Right ventricle myocardium superior (tissue), 1 donor: ENCODE results near the gene SBK1. TPM values are rescaled to one million over a fixed set of nuclear protein-coding genes. Genes with fewer than 3 reads are reported as not detected.
A peak's percentile ranks its signal among the peaks of the same experiment; 100 is the strongest.

Experiments
- ATAC-seq: fragments of 200-7000 bp; cut with Tn5 transposase; one replicate; pipeline ENCODE4 v1.9.1; 2020; ENCODE audit warnings: mild to moderate bottlenecking; ENCODE audit not compliant: poor library complexity
- DNase-seq: peaks from one replicate; pipeline ENCODE4 v3.0.0-alpha.2; 2020
- intact Hi-C: fragments of 100-400 bp; cut with DNase I; formaldehyde crosslinking; loops from one replicate; pipeline ENCODE4 v1.11.2; 2022
- total RNA-seq: library from RNA; stranded (reverse); fragmentation: NEBNext Ultra II Directional; extraction: Animal tissue kit (Norgen Biotek cat#: 25700); gene quantifications from one replicate; pipeline ENCODE4 v1.2.1, GENCODE V29; 2021
- donor health status: DM: no; HTN: yes; CAD: no; lungs with severe emphysema.

The SBK1 gene
- total RNA-seq, 1 donor from 2014 or later: 2.0 TPM

DNA sequence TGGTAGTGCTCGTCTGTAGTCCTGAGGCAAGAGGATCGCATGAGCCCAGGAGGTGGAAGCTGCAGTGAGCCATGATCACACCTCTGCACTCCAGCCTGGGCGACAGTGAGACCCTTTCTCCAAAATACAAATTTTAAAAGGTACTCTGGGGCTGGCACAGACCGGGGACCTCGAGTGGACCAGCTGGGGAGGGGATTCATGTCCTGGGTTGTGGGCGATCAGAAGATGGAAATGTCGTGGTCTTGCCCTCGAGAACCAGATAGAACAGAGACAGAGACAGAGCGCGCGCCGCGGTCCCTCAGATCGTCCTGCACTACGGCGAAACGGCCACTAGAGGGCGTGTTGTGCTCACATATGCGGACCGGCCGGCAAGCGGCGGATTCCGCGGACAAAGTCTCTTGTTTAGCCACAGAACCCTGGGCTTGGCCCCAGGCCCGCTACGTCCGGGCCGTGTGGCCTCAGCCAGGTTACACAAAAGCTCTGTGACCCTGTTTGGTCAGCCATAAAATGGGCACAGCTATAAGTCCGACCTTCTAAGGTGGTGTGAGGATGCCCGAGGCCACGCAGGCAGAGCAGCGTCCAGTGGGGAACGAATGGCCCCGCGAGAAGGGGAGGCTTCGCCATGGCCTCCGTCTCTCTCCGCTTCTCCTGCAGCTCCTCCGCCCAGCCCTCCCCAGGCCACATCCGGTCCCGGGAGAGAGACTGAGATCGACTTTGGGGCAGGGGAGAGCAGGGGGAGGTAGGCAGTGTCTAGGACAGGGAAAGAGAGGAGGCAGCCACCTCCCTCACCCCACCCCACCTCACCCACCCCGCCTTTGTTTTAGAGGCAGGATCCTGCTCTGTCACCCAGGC is 14.6 kb upstream of the SBK1 start:
- DNase-seq: peak; percentile 95
- ATAC-seq: peak; percentile 96

DNA sequence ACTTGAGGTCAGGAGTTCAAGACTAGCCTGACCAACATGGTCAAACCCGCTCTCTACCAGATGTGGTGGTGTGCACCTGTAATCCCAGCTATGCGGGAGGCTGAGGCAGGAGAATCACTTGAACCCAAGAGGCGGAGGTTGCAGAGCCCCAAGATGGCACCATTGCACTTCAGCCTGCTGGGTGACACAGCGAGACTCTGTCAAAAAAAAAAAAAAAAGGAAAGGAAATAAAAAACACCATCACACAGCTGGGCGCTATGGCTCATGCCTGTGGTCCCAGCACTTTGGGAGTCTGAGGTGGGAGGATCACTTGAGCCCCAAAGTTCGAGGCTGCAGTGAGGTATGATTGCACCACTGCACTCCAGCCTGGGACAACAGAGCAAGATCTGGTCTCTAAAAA is 13.3 kb upstream of the SBK1 start:
- ATAC-seq: no peak

More for the DNA sequence above, 14.6 kb upstream of the SBK1 start:
- intact Hi-C loops: loop anchor here (5.0 kb wide), 1 partner anchor 40 kb away; no protein-coding TSS in a partner anchor

DNA sequence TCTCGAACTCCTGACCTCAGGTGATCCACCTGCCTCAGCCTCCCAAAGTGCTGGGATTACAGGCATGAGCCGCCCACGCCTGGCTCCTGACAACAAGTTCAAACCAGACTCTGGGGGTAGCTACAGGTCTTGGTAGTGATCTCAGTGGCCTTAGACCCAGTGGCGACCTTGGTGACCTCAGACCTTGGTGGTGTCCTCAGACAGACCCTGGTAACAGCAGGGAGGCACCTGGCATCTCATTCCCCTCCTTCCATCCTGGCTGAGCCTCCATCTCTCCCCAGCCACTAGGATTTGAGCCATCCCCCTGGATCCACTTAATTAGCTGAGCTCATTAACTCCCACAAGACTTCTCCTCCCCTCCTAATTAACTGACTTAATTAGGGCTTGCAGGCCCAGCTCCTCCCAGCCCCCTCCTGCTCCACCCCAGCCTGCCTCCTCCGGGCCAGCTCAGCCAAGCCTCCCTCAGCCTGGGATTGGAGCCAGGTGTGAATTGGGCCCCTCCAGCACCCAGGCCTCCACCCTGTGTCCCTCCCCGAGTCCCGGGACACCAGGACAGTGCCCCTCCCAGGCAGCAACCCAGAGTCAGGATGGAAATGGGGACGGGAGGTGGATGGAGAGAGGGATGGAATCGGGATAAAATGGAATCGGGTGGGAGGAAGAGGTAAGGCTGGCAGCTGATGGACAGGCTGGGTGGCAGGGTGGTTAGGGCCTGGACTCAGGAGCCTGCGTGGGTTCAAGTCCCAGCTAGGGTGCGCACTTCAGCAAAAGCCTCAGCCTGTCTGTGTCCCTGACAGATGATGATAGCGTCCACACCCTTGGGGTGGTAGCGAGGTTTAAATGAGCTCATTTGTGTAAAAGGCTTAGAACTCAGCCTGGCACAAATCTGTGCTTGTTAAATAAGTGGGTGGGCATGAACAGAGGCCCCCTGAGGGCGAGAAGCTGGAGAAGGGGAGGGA is 11.2 kb upstream of the SBK1 start:
- intact Hi-C loops: no loop called here
- no peak for DNase-seq
- ATAC-seq: no peak

More for the DNA sequence above, 13.3 kb upstream of the SBK1 start:
- no peak for DNase-seq
- intact Hi-C loops: loop anchor here (5.0 kb wide), 1 partner anchor 38 kb away; no protein-coding TSS in a partner anchor

DNA sequence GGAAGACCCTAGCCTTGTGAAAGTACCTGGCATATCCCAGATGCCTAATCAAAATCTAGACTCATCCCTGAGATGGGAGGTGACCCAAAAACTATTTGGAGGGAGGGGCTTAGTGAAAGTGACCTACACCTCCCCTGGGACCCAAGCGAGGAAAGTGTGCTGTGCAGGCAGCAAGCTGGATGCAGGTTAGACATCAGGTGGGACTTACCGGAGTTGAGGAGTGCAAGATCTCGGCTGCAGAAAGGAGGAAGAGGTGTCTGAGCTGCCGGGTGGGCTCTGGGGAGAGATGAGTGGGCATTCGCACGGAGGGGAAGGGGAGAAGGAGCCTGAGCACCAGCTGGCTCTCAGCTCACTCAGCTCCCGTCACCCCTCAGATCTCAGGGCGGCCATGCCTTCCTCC is 10.3 kb upstream of the SBK1 start:
- no peak for ATAC-seq

DNA sequence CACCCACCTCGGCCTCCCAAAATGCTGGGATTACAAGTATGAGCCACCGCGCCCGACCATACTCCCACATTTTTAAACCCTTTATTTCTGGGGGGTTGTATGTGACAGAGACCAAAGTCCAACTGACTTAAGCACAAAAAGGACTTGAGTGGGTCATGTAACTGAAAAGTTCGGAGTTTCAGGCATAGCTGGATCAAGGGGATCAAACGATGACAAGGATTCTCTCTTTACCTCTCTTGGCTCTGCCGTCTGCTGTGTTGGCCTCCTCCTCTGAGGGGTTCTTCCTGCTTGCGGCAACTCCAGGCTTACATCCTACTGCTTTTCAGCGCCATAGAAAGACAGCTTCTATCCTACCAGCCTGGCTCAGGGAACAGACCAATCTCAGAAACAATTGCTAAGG is 9.2 kb upstream of the SBK1 start:
- DNase-seq: no peak
- intact Hi-C loops: no loop called here
- ATAC-seq: no peak

More for the DNA sequence above, 10.3 kb upstream of the SBK1 start:
- intact Hi-C loops: no loop called here
- DNase-seq: no peak

DNA sequence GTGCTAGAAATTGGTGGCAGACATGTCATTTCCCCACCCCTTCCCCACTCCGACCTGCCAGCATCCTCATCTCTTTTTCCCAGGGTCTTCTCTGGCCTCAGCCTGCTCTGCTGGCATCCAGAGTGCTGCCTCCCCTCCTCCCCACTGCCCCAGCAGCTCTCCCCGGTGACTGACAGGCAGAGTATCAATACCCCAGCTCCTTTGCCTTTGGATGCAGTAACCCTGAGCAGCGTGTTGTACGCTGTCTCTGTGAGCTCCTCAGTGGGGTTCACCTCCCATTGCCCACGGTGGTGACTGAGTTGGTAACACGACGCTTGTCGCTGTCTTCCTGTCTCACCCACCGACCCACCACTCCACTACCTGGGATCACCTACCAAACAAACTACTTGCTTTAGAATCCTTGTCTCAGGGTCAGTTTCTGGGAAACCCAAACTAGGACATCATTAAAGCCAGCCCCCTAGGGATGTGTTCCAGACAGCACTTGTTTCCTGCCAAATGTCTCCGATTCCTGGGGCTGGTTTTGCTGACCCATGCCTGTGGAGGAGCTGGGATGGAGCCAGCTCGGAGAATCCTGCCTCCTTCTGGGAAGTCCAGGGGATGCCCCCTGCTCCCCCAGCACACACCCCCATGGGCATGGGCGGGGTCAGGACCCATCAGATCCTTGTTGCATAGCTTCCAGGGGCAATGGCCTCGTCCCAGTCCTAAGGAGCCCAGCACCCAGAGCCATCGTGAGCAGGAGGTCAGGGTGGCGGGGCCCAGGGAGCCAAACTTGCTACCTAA is 8.3 kb upstream of the SBK1 start:
- ATAC-seq (no peak), DNase-seq (no peak)
- intact Hi-C loops: no loop called here

DNA sequence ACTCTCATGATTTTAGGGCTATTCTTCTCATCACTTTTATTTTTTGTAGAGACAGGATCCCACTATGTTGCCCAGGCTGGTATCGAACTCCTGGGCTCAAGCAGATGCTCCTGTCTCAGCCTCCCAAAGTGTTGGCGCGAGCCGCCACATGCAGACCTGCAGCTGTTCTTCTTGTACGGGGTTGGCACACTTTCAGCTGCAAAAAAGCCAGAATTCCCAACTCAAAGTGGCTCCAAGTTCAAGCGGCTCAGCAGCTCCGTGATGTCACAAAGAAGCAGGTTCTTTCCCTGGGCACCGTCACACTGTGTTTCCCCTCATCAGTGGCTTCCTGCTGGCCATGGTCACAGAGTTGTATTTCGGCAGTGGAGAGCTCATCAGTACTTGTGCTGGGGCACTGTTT is 6.7 kb upstream of the SBK1 start:
- ATAC-seq (no peak), DNase-seq (no peak)
- intact Hi-C loops: no loop called here

DNA sequence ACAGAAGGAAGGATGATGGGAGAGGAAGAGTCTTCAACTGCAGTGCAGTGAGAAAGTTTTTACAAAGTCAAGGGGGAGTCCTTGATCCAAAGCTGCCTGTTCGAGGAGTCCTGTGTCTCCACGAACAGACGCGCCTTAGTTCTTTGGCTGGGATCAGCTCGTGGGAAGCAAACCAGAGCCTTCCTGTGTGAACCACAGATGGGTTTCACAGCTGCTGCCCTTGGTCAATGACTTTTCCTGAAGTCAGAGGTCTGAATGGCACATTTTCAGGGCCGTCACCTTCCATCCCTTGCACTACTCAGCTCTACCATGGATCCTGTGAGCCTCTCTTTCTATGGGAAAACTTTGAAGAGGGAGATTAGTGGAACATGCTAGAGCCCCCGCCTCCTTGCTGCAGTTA is 4.2 kb upstream of the SBK1 start:
- no peak for DNase-seq
- ATAC-seq: no peak
- intact Hi-C loops: no loop called here

DNA sequence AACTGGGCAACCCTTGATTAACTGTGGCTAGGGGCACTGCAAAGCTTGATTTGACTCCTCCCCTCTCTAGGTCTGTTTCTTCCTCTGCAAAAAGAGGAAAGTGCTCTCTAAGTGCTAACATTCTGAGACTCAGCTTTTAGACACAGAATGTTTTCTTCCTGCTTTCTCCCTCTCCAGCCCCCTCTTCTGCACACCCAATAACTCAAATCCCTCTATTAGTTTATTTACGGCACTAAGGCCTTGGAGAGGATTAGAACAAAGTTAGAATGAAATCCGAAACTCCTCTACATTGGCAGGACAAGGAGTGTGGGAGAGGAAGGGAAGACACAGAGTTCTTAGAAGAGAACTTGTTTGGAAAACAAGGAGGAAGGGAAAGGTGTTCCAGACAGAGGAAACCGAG is 3.3 kb upstream of the SBK1 start:
- ATAC-seq (no peak), DNase-seq (no peak)
- intact Hi-C loops: no loop called here

DNA sequence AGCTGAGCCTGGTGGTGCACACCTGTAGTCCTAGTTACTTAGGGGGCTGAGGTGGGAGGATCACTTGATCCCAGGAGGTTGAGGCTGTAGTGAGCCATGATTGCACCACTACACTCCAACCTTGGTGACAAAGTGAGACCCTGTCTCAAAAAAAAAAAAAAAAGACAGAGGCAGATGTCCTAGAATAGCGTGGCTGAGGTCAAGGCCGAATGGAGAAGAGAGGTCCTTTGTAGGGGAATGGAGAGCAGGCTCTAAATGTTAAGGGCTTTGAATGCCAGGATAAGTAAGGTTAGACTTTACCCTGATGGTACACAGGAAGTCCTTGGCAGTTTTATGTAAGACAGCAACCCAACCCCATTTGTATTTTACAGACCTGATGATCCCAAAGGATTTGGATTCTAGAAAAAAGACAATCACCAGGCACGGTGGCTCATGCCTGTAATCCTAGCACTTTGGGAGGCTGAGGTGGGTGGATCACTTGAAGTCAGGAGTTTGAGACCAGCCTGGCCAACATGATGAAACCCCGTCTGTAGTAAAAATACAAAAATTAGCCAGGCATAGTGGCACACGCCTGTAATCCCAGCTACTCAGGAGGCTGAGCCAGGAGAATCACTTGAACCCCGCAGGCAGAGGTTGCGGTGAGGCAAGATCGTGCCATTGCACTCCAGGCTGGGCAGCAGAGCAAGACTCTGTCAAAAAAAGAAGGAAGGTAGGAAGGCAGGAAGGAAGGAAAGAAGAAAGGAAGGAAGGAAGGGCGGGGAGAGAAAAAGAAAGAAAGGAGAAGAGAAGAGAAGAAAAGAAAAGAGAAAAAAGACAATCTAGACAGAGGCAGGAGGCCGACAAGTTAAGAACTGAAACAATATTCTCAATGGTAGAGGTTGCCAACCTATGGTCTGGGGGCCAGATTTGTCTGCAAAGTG is 2.1 kb upstream of the SBK1 start:
- no peak for DNase-seq
- no peak for ATAC-seq
- intact Hi-C loops: no loop called here

DNA sequence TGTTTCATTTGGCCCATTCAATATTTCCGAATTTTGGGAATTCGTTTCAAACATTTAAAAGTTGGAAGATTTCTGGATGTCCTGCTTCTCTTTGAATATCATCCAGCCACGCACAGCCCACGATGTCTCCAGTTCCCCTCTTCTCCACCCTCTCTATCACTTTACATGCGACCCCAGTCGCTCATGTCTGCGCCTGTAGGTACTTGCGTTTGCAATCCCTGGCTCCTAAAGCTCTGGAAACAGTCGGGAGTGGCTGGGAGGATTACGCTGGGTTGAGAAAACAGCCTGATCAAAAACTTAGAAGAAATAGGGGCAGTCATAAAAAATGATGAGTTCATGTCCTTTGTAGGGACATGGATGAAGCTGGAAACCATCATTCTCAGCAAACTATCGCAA is 1.5 kb upstream of the SBK1 start:
- DNase-seq (no peak), ATAC-seq (no peak)
- intact Hi-C loops: no loop called here

DNA sequence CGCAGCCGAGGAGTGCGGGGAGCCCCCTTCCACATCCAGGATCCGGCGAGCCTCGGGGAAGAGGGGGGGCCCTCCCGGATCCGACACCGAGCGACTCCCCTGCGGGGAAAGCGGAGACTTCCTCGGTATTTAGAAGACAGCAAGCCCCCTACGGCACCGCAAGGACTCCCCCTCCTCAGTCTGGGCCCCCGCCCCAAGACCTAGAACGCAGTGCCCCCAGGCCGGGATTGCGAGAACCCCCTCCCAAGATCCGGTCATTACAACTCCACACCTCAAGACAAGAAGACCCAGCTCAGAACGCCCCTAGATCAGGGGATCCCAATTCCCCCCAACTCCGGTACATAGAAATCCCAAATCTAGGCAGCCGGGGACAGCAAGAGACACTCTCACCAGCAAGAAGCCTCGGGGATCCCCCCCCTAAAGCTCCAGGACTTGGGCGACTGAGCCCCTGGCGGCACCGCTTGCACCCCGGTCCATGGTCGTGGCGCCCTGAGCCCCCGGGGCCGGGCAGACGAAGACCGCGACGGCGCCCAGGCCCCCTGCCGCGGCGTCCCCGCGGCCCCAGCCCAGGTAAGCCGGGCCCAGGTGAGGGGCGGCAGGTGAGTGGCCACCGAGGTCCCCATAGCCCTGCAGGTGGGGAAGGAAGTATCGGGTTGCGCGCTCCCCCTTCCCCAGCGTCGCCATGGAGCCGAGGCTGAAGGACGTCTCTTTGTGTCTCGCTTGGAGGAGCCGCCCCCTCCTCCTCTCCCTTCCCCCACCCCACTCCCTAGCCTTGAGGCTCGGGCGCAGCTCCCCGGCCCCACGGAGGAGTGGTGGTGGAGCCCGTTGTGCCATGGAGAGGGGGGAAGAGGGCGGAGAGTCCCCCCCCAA is 641 bp downstream of the SBK1 start:
- intact Hi-C loops: no loop called here
- DNase-seq (no peak), ATAC-seq (no peak)

DNA sequence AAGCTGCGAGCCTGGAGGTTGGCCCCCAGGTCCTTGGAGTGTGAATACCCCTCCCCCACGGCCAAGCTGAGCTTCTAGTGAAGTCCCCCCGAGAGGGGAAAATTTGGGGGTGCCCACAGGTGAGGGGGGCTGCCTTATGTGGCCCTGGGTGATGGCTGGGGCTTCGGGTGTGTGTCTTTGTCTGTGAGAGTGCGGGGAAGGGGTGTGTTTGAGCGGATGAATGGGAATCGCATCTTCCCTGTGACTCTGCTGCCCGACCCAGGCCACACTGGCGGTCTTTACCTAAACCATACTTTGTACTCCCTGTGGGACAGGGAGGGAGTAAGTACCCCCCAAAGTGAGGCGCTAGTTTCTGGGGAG is 1.3 kb downstream of the SBK1 start:
- ATAC-seq: no peak
- DNase-seq: no peak
- intact Hi-C loops: no loop called here

DNA sequence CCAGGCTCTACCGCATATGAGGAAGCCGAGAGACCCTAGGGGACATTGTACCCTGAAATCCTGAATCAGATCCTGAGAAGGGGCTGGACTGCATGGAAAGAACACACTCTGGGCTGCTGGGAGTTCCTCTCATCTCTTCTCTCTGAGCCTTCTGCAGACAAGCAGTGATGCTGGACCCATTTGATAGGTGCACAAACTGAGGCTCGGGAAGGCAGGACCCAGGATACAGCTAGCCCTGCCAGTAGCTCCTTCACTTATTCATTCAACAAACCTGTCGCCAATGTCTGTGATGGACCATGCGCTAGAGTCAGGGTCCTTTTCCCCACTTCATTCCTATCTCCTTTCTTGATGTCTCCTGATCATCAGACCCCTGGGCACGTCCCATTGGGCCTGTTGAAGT is 1.9 kb downstream of the SBK1 start:
- ATAC-seq: no peak
- intact Hi-C loops: no loop called here
- DNase-seq: no peak

DNA sequence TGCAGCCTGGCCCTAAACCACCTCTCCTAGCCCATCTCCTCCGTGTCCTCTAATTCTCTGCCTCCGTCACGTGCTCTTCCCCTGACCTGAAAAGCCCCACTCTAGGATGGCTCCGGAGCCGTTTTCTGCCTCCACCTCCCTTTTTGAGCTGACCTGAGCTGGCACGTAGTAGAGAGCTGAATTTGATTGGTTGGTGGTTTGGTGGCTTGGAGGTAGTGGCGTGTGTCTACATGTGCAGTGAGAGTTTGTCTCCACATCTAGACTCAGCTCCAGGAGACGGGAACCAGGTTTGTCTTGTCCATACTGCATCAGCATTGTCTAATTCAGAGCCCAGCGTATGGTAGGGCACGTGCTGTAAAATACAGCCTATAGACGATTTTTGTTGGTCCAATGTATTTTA is 3.0 kb downstream of the SBK1 start:
- intact Hi-C loops: no loop called here
- ATAC-seq: no peak

DNA sequence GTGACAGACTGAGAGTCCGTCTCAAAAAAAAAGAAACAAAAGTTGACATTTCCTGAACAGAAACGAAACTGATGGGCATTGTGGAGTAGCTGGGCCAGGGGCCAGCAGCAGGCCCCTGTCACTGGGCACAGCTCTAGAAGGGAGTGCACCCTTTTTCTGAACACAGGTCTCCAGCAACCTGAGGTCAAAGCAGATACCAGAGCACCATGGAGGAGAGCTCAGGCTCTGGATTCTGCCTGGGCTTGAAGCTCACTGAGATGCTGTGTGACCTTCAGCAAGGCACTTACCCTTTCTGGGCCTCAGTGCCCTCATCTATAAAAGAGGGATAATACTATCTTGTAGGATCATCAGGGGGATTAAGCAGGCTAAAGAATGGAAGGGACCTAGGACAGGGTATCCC is 5.0 kb downstream of the SBK1 start:
- DNase-seq (no peak), ATAC-seq (no peak)
- intact Hi-C loops: no loop called here

More for the DNA sequence above, 3.0 kb downstream of the SBK1 start:
- DNase-seq: no peak
